ENCODE measurements around the gene RET. TPM values are rescaled to one million over a fixed set of nuclear protein-coding genes. Genes with fewer than 3 reads are reported as not detected.
"Not testable (repeated sequence)": the region's sequence is repeated elsewhere in the genome, so short reads cannot be mapped to it uniquely, and the experiment has no call there.

The RET gene
- total RNA-seq, 1 donor from 2014 or later: 2.8 TPM

- intact Hi-C loops (cut with micrococcal nuclease): loop anchor here (1.0 to 10.0 kb wide), 6 partner anchors 29 to 322 kb away; partner anchors contain the start of gene CSGALNACT2
Measured at GRCh38 chr10:43076311-43076875, 476 bp upstream of the RET start.

- intact Hi-C loops (cut with micrococcal nuclease): loop anchor here (2.0 to 10.0 kb wide), 5 partner anchors 61 to 323 kb away; partner anchors contain the start of gene CSGALNACT2
Measured at GRCh38 chr10:43077421-43078171, 727 bp downstream of the RET start.

GRCh38 chr10:43078175-43078985, 1.5 kb downstream of the RET start:
- intact Hi-C loops (cut with micrococcal nuclease): loop anchor here (5.0 to 10.0 kb wide), 2 partner anchors 146 to 324 kb away; no protein-coding TSS in a partner anchor

- intact Hi-C loops (cut with micrococcal nuclease): loop anchor here (1.0 to 10.0 kb wide), 3 partner anchors 147 to 324 kb away; no protein-coding TSS in a partner anchor
Measured at GRCh38 chr10:43078986-43079273, 2.1 kb downstream of the RET start.

GRCh38 chr10:43079856-43080255, 3.0 kb downstream of the RET start:
- intact Hi-C loops (cut with micrococcal nuclease): loop anchor here (1.0 to 10.0 kb wide), 3 partner anchors 148 to 325 kb away; no protein-coding TSS in a partner anchor

GRCh38 chr10:43082087-43082486, 5.2 kb downstream of the RET start:
- intact Hi-C loops (cut with micrococcal nuclease): no loop called here

- intact Hi-C loops (cut with micrococcal nuclease): no loop called here
Measured at GRCh38 chr10:43082746-43083145, 5.9 kb downstream of the RET start.

- intact Hi-C loops (cut with micrococcal nuclease): no loop called here
Measured at GRCh38 chr10:43083764-43084163, 6.9 kb downstream of the RET start.

- intact Hi-C loops (cut with micrococcal nuclease): no loop called here
Measured at GRCh38 chr10:43084812-43085211, 7.9 kb downstream of the RET start.

GRCh38 chr10:43086321-43086942, 9.6 kb downstream of the RET start:
- intact Hi-C loops (cut with micrococcal nuclease): no loop called here

GRCh38 chr10:43089519-43089918, 12.7 kb downstream of the RET start:
- intact Hi-C loops (cut with micrococcal nuclease): no loop called here

- intact Hi-C loops (cut with micrococcal nuclease): no loop called here
Measured at GRCh38 chr10:43090188-43090587, 13.3 kb downstream of the RET start.

- intact Hi-C loops (cut with micrococcal nuclease): no loop called here
Measured at GRCh38 chr10:43090664-43091063, 13.8 kb downstream of the RET start.

GRCh38 chr10:43091846-43092245, 15.0 kb downstream of the RET start:
- intact Hi-C loops (cut with micrococcal nuclease): no loop called here

GRCh38 chr10:43093423-43094076, 16.7 kb downstream of the RET start:
- intact Hi-C loops (cut with micrococcal nuclease): no loop called here

GRCh38 chr10:43094085-43094484, 17.2 kb downstream of the RET start:
- intact Hi-C loops (cut with micrococcal nuclease): no loop called here

GRCh38 chr10:43099339-43099738, 22.5 kb downstream of the RET start:
- intact Hi-C loops (cut with micrococcal nuclease): not testable (repeated sequence)

GRCh38 chr10:43099928-43100327, 23.1 kb downstream of the RET start:
- intact Hi-C loops (cut with micrococcal nuclease): loop anchor here (10.0 kb wide), 1 partner anchor 915 kb away; no protein-coding TSS in a partner anchor

- intact Hi-C loops (cut with micrococcal nuclease): loop anchor here (10.0 kb wide), 1 partner anchor 916 kb away; no protein-coding TSS in a partner anchor
Measured at GRCh38 chr10:43100366-43100765, 23.5 kb downstream of the RET start.

GRCh38 chr10:43102063-43102828, 25.4 kb downstream of the RET start:
- intact Hi-C loops (cut with micrococcal nuclease): loop anchor here (10.0 kb wide), 1 partner anchor 917 kb away; no protein-coding TSS in a partner anchor
